B cell (primary cell): Measurements from ENCODE around the gene ANKRD44. TPM values are rescaled to one million over a fixed set of nuclear protein-coding genes. Genes with fewer than 3 reads are reported as not detected.

Experiments
- ATAC-seq: fragments of 200-7000 bp; cut with Tn5 transposase; one replicate; pipeline ENCODE4 v1.10.0; 2021; ENCODE audit warnings: low read depth, mild to moderate bottlenecking, moderate number of reproducible peaks, moderate library complexity
- CTCF ChIA-PET: fragments of 350-600 bp; sonication (Branson Sonifier 250); formaldehyde crosslinking; loops from one replicate; lab custom pipeline; 2021; ENCODE audit warnings: antibody characterized with exemption, inconsistent platforms; lab: Charles Lee
- POLR2A ChIA-PET: fragments of 350-600 bp; sonication (Branson Sonifier 250); formaldehyde crosslinking; loops from one replicate; lab custom pipeline; 2021; ENCODE audit warnings: antibody characterized with exemption; lab: Charles Lee
- DNase-seq: peaks from one replicate; pipeline ENCODE4 v3.0.0; 2013
- H2AFZ ChIP-seq: 2 replicates; pipeline ENCODE4 v1.6.1; 2012; ENCODE audit warnings: mild to moderate bottlenecking, low read depth, low read length; ENCODE audit not compliant: insufficient read depth, poor library complexity, severe bottlenecking
- H3K27ac ChIP-seq, 2 donors: 1 replicate in 1 of 2; 2 replicates in 1 of 2; pipeline ENCODE4 v1.5.1; 2012 to 2013; ENCODE audit warnings: low read length in 2 of 2, mild to moderate bottlenecking in 2 of 2, moderate library complexity in 1 of 2
- H3K27me3 ChIP-seq, 4 experiments: fragments of 200-600 bp in 1 of 4; sonication (generic) in 1 of 4; replicated peaks in 1 of 4; 1 replicate in 2 of 4; 2 replicates in 2 of 4; pipeline versions ENCODE4 v1.6.1 to v1.7.0; 2013 to 2016; ENCODE audit warnings: low read length in 3 of 4, mild to moderate bottlenecking in 2 of 4, mixed read lengths in 1 of 4, moderate library complexity in 1 of 4; ENCODE audit not compliant: insufficient read depth in 4 of 4, control insufficient read depth in 3 of 4; ENCODE audit errors: control extremely low read depth in 1 of 4
- H3K36me3 ChIP-seq, 2 experiments: replicated peaks in 1 of 2; 1 replicate in 1 of 2; 2 replicates in 1 of 2; pipeline versions ENCODE4 v1.6.1 to v1.7.1; 2013; ENCODE audit warnings: low read length in 1 of 2; ENCODE audit not compliant: insufficient read depth in 2 of 2, control insufficient read depth in 1 of 2; ENCODE audit errors: control extremely low read depth in 1 of 2, extremely low read depth in 1 of 2
- H3K4me1 ChIP-seq, 2 donors: fragments of 200-600 bp in 1 of 2; sonication (generic) in 1 of 2; 1 replicate in 1 of 2; 2 replicates in 1 of 2; pipeline versions ENCODE4 v1.5.1 to v1.6.1; 2013 to 2017; ENCODE audit warnings: low read length in 2 of 2; ENCODE audit not compliant: control insufficient read depth in 2 of 2, insufficient read depth in 2 of 2
- H3K4me2 ChIP-seq: replicated peaks from 2 replicates; pipeline ENCODE3; 2012; ENCODE audit warnings: mild to moderate bottlenecking, low read depth, low read length; ENCODE audit not compliant: poor library complexity, severe bottlenecking
- H3K4me3 ChIP-seq, 5 experiments: fragments of 200-600 bp in 1 of 5; sonication (generic) in 1 of 5; 1 replicate in 3 of 5; 2 replicates in 2 of 5; pipeline versions ENCODE4 v1.5.1 to v1.7.0; 2011 to 2016; ENCODE audit warnings: low read length in 4 of 5, mild to moderate bottlenecking in 4 of 5, low read depth in 2 of 5, control low read depth in 1 of 5, moderate library complexity in 1 of 5; ENCODE audit not compliant: insufficient read depth in 1 of 5; ENCODE audit errors: control extremely low read depth in 1 of 5, extremely low read depth in 1 of 5
- H3K79me2 ChIP-seq: fragments of 200-600 bp; sonication (generic); one replicate; pipeline ENCODE4 v1.6.0; 2016; ENCODE audit warnings: low read length; ENCODE audit not compliant: control insufficient read depth, insufficient read depth
- H3K9ac ChIP-seq: fragments of 200-600 bp; sonication (generic); 2 replicates; pipeline ENCODE4 v1.6.1; 2017; ENCODE audit warnings: mild to moderate bottlenecking, low read length, moderate library complexity
- H3K9me3 ChIP-seq, 3 donors: one replicate each; pipeline versions ENCODE4 v1.6.1 to v1.7.1; 2013; ENCODE audit warnings: low read length in 2 of 3; ENCODE audit not compliant: control insufficient read depth in 2 of 3, insufficient read depth in 1 of 3; ENCODE audit errors: control extremely low read depth in 1 of 3
- H4K20me1 ChIP-seq: 2 replicates; pipeline ENCODE4 v1.6.0; 2012; ENCODE audit warnings: mild to moderate bottlenecking, low read length; ENCODE audit not compliant: insufficient read depth, control insufficient read depth, poor library complexity, severe bottlenecking
- H3K27ac Mint-ChIP-seq: one replicate; pipeline ENCODE4 v1.8.0; 2021; ENCODE audit warnings: mixed read lengths
- H3K27me3 Mint-ChIP-seq: one replicate; pipeline ENCODE4 v1.8.0; 2021; ENCODE audit warnings: mixed read lengths
- H3K4me1 Mint-ChIP-seq: one replicate; pipeline ENCODE4 v1.8.0; 2021; ENCODE audit warnings: mixed read lengths
- H3K4me3 Mint-ChIP-seq: one replicate; pipeline ENCODE4 v1.8.0; 2021; ENCODE audit warnings: mixed read lengths
- H3K9me3 Mint-ChIP-seq: one replicate; pipeline ENCODE4 v1.8.0; 2022; ENCODE audit warnings: mixed read lengths; ENCODE audit not compliant: insufficient read depth
- EZH2 ChIP-seq: IDR thresholded peaks from 2 replicates; pipeline ENCODE4 v1.6.1; 2012; ENCODE audit warnings: borderline replicate concordance, low read depth, mild to moderate bottlenecking, moderate library complexity, low read length; ENCODE audit not compliant: insufficient read depth, poor library complexity, severe bottlenecking
- WGBS: methylation state at CpG from one replicate; pipeline ENCODE4 v1.1.5; 2013; ENCODE audit warnings: missing lambda C conversion rate; ENCODE audit not compliant: insufficient coverage; 5-methylcytosine and 5-hydroxymethylcytosine counted together
- intact Hi-C: fragments of 100-400 bp; cut with micrococcal nuclease; formaldehyde crosslinking; loops from one replicate; pipeline ENCODE4 v1.10.0; 2022
- polyA plus RNA-seq: library from polyadenylated mRNA; depleted of rRNA; stranded (reverse); fragments of >200 nt; gene quantifications from 2 replicates; pipeline ENCODE4 v1.2.3, GENCODE V29; 2012
- total RNA-seq, 2 donors: library from RNA; stranded (reverse); fragments of 120-200 nt in 1 of 2; gene quantifications; 1 replicate in 1 of 2; 2 replicates in 1 of 2; pipeline versions ENCODE4 v1.2.3 to v1.2.4, GENCODE V29; 2013 to 2022
- TF ChIP-seq, protein P1 (sequence below): fragments of 200-600 bp; IDR thresholded peaks from one replicate; pipeline ENCODE4 v1.8.0; 2022; ENCODE audit warnings: antibody characterized with exemption, mild to moderate bottlenecking

The ANKRD44 gene
- total and polyA plus RNA-seq, 2 donors (not counting 1 experiment from before 2014, with no cell fraction given) = 92.6 to 457 TPM

DNA sequence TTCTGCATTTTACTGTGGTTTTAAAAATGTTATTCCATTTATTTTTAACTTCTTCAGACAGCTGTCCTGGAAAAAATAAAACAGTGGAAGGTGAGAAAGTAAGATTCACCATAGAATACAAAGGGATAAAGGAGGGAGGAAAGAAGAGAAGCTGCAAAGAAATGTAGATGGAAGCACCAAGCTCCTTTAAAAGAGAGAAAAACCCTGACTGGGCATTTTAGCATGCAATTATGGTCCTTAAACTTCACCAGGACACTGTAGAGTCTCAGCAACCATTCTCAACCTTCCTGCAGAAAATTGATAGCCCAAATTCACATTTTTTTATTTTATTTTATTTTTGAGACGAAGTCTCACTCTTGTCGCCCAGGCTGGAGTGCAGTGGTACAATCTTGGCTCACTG is 11.6 kb upstream of the ANKRD44 start:
- Mint-ChIP-seq H3K9me3 (no peaks in the 10 kb centered on the region), H3K4me3 (no peak overlapping the region), H3K4me1 (peaks cover 30% of the 10 kb centered on the region), H3K27me3 (no peaks in the 10 kb centered on the region), H3K27ac (no peak overlapping the region)
- 100% methylated on average over 2 of the region's 2 CpGs for WGBS
- Histone ChIP-seq H3K79me2 (no peaks in the 10 kb centered on the region), H3K27me3 (no peaks in the 10 kb centered on the region), H3K36me3 (no peaks in the 10 kb centered on the region), H3K9ac (no peak overlapping the region), H3K27ac (no peak overlapping the region), H3K4me1 (peaks cover 18 to 27% of the 10 kb centered on the region in 2 donors), H4K20me1 (no peaks in the 10 kb centered on the region), H2AFZ (no peak overlapping the region), H3K4me3 (no peak overlapping the region), H3K9me3 (no peaks in the 10 kb centered on the region), H3K4me2 (no peak overlapping the region)
- TF ChIP-seq, protein P1, sequence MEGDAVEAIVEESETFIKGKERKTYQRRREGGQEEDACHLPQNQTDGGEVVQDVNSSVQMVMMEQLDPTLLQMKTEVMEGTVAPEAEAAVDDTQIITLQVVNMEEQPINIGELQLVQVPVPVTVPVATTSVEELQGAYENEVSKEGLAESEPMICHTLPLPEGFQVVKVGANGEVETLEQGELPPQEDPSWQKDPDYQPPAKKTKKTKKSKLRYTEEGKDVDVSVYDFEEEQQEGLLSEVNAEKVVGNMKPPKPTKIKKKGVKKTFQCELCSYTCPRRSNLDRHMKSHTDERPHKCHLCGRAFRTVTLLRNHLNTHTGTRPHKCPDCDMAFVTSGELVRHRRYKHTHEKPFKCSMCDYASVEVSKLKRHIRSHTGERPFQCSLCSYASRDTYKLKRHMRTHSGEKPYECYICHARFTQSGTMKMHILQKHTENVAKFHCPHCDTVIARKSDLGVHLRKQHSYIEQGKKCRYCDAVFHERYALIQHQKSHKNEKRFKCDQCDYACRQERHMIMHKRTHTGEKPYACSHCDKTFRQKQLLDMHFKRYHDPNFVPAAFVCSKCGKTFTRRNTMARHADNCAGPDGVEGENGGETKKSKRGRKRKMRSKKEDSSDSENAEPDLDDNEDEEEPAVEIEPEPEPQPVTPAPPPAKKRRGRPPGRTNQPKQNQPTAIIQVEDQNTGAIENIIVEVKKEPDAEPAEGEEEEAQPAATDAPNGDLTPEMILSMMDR = no peak
- no peak for TF ChIP-seq EZH2
- DNase-seq = no peak
- ChIA-PET POLR2A (no interaction called here), CTCF (interaction anchor here (0.7 to 1.7 kb wide), 4 partner anchors 9 to 456 kb away, joined by 3 to 6 read pairs (median 4); no protein-coding TSS in a partner anchor)
- intact Hi-C loops = loop anchor here (5.0 kb wide), 1 partner anchor 55 kb away; no protein-coding TSS in a partner anchor
- ATAC-seq = no peak

DNA sequence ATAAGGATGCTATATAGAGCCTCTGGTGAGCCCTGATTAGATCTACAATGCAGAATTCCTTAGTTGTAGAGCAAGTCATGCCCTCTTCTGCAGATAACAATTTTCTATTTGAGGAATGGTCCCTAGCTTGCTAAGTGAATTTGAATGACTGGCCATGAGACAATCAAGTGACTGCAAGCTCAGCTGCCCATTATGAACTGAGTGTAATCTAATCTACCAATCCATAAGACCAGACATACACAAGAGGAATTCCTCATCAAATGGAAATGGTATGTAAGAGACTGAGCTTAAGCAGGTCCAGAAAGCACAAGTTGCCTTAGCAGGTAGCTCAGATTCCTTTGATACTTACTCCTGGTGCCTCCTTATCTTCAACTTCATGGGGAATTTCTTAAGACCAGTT is 4.8 kb upstream of the ANKRD44 start:
- Histone ChIP-seq H3K4me2 (no peak overlapping the region), H3K79me2 (peaks cover 14% of the 10 kb centered on the region), H2AFZ (no peak overlapping the region), H4K20me1 (no peaks in the 10 kb centered on the region), H3K36me3 (no peaks in the 10 kb centered on the region), H3K4me1 (peaks cover 9 to 10% of the 10 kb centered on the region in 2 donors), H3K4me3 (no peak overlapping the region), H3K27me3 (no peaks in the 10 kb centered on the region), H3K9me3 (no peaks in the 10 kb centered on the region), H3K9ac (no peak overlapping the region), H3K27ac (no peak overlapping the region)
- intact Hi-C loops = no loop called here
- Mint-ChIP-seq H3K4me3 (no peak overlapping the region), H3K27ac (no peak overlapping the region), H3K4me1 (peaks cover 10% of the 10 kb centered on the region), H3K9me3 (no peaks in the 10 kb centered on the region), H3K27me3 (no peaks in the 10 kb centered on the region)
- POLR2A ChIA-PET = no interaction called here
- no peak for TF ChIP-seq EZH2
- TF ChIP-seq, protein P1 = no peak
- CTCF ChIA-PET = interaction anchor here (2.4 to 18.0 kb wide), 2 partner anchors 119 to 202 kb away, joined by 14 to 336 read pairs; no protein-coding TSS in a partner anchor
- no peak for DNase-seq
- ATAC-seq = no peak
